MCF 10A (cell line): ENCODE data around the gene CRTC1. TPM values are rescaled to one million over a fixed set of nuclear protein-coding genes. Genes with fewer than 3 reads are reported as not detected.

ENCODE experiments used
- BruUV-seq: library from RNA; stranded (reverse); fragments of 400-500 nt; replicated peaks from 2 replicates; lab custom pipeline; 2021; lab: Mats Ljungman, UMichigan
- CTCF ChIA-PET: fragments of 300-600 bp; sonication (Branson Sonifier 250); formaldehyde crosslinking; extraction: SDS; loops from one replicate; lab custom pipeline; 2021; ENCODE audit warnings: antibody characterized with exemption, inconsistent platforms; lab: Yijun Ruan, JAX
- POLR2A ChIA-PET: fragments of 300-600, 350-650 bp; sonication (Branson Sonifier 250); formaldehyde crosslinking; extraction: SDS; loops from one replicate; lab custom pipeline; 2020; ENCODE audit warnings: antibody characterized with exemption, inconsistent platforms; lab: Yijun Ruan, JAX
- DNase-seq: peaks from one replicate; pipeline ENCODE4 v3.0.0-alpha.2; 2018; ENCODE audit not compliant: unreplicated experiment
- H3K27ac Mint-ChIP-seq: one replicate; pipeline ENCODE4 v1.8.0; 2022; ENCODE audit warnings: mild to moderate bottlenecking, low read depth, mixed read lengths; ENCODE audit not compliant: unreplicated experiment
- H3K27me3 Mint-ChIP-seq: one replicate; pipeline ENCODE4 v1.8.0; 2022; ENCODE audit warnings: mixed read lengths; ENCODE audit not compliant: insufficient read depth, unreplicated experiment
- H3K36me3 Mint-ChIP-seq: one replicate; pipeline ENCODE4 v1.8.0; 2022; ENCODE audit warnings: mild to moderate bottlenecking, moderate library complexity, mixed read lengths; ENCODE audit not compliant: insufficient read depth, unreplicated experiment
- H3K4me1 Mint-ChIP-seq: one replicate; pipeline ENCODE4 v1.8.0; 2022; ENCODE audit warnings: mixed read lengths; ENCODE audit not compliant: insufficient read depth, unreplicated experiment
- H3K4me3 Mint-ChIP-seq: one replicate; pipeline ENCODE4 v1.8.0; 2022; ENCODE audit warnings: mild to moderate bottlenecking, moderate library complexity, mixed read lengths; ENCODE audit not compliant: unreplicated experiment
- H3K9me3 Mint-ChIP-seq: one replicate; pipeline ENCODE4 v1.8.0; 2022; ENCODE audit warnings: mixed read lengths; ENCODE audit not compliant: unreplicated experiment
- CTCF ChIP-seq: fragments of 200-600 bp; IDR thresholded peaks from one replicate; pipeline ENCODE4 v1.8.0; 2022; ENCODE audit warnings: antibody characterized with exemption, mild to moderate bottlenecking; ENCODE audit not compliant: unreplicated experiment
- intact Hi-C: fragments of 100-400 bp; cut with micrococcal nuclease; formaldehyde crosslinking; loops from 2 replicates; pipeline ENCODE4 v1.14.1; 2022
- total RNA-seq: library from RNA; stranded (reverse); gene quantifications from 2 replicates; pipeline ENCODE4 v1.2.3, GENCODE V29; 2022

Gene CRTC1
- total RNA-seq, 1 experiment from 2014 or later, result 11.1 TPM

- H3K27ac Mint-ChIP-seq, result no peak overlapping the region
- H3K4me3 Mint-ChIP-seq, result no peak overlapping the region
- BruUV-seq, result no TSS peak
- DNase-seq, result no peak
- CTCF ChIA-PET, result interaction anchor here (0.7 to 2.5 kb wide), 2 partner anchors 83 to 696 kb away, joined by 3 to 9 read pairs; partner anchors contain the start of gene REX1BD
- intact Hi-C loops, result loop anchor here (10.0 kb wide), 1 partner anchor 197 kb away; no protein-coding TSS in a partner anchor
- H3K36me3 Mint-ChIP-seq, result peaks cover 18% of the 10 kb centered on the region
- H3K4me1 Mint-ChIP-seq, result peaks cover under 1% of the 10 kb centered on the region
- POLR2A ChIA-PET, result no interaction called here
- H3K9me3 Mint-ChIP-seq, result no peaks in the 10 kb centered on the region
- TF ChIP-seq CTCF, result no peak
- no peaks in the 10 kb centered on the region for H3K27me3 Mint-ChIP-seq
These were observed 11.4 kb upstream of the CRTC1 start for GRCh38 chr19:18672044-18672451.

GRCh38 chr19:18672606-18673337 is 10.7 kb upstream of the CRTC1 start:
- ChIA-PET CTCF (interaction anchor here (0.6 to 2.5 kb wide), 4 partner anchors 23 to 1239 kb away, joined by 3 to 9 read pairs (median 4); partner anchors contain the start of gene REX1BD), POLR2A (interaction anchor here (0.6 kb wide), 1 partner anchor 207 kb away, joined by 4 read pairs; no protein-coding TSS in a partner anchor)
- peaks cover 5% of the 10 kb centered on the region for H3K4me1 Mint-ChIP-seq
- intact Hi-C loops, result loop anchor here (10.0 kb wide), 1 partner anchor 198 kb away; no protein-coding TSS in a partner anchor
- BruUV-seq, result no TSS peak
- H3K4me3 Mint-ChIP-seq, result no peak overlapping the region
- H3K27me3 Mint-ChIP-seq, result no peaks in the 10 kb centered on the region
- peak; percentile 26 for DNase-seq
- H3K9me3 Mint-ChIP-seq, result no peaks in the 10 kb centered on the region
- H3K27ac Mint-ChIP-seq, result no peak overlapping the region
- peak; percentile 23 for TF ChIP-seq CTCF
- H3K36me3 Mint-ChIP-seq, result peaks cover 18% of the 10 kb centered on the region

GRCh38 chr19:18674616-18675015 is 8.9 kb upstream of the CRTC1 start:
- TF ChIP-seq CTCF, result no peak
- no peaks in the 10 kb centered on the region for H3K27me3 Mint-ChIP-seq
- peaks cover 12% of the 10 kb centered on the region for H3K4me1 Mint-ChIP-seq
- intact Hi-C loops, result loop anchor here (5.0 to 10.0 kb wide), 3 partner anchors 37 to 200 kb away; partner anchors contain the start of genes KLHL26 and REX1BD
- H3K27ac Mint-ChIP-seq, result no peak overlapping the region
- H3K9me3 Mint-ChIP-seq, result no peaks in the 10 kb centered on the region
- H3K36me3 Mint-ChIP-seq, result peaks cover 20% of the 10 kb centered on the region
- no peak overlapping the region for H3K4me3 Mint-ChIP-seq
- POLR2A ChIA-PET, result no interaction called here
- DNase-seq, result no peak
- BruUV-seq, result no TSS peak
- CTCF ChIA-PET, result interaction anchor here (0.6 to 0.8 kb wide), 3 partner anchors 82 to 183 kb away, joined by 3 to 6 read pairs (median 3); no protein-coding TSS in a partner anchor

- ChIA-PET CTCF (interaction anchor here (0.6 to 2.2 kb wide), 6 partner anchors 83 to 180 kb away, joined by 3 to 18 read pairs (median 6); no protein-coding TSS in a partner anchor), POLR2A (no interaction called here)
- H3K9me3 Mint-ChIP-seq, result no peaks in the 10 kb centered on the region
- no peaks in the 10 kb centered on the region for H3K27me3 Mint-ChIP-seq
- H3K27ac Mint-ChIP-seq, result no peak overlapping the region
- no peak overlapping the region for H3K4me3 Mint-ChIP-seq
- TF ChIP-seq CTCF, result peak; percentile 35
- intact Hi-C loops, result loop anchor here (5.0 to 10.0 kb wide), 3 partner anchors 38 to 201 kb away; partner anchors contain the start of genes KLHL26 and REX1BD
- H3K4me1 Mint-ChIP-seq, result peaks cover 12% of the 10 kb centered on the region
- BruUV-seq, result no TSS peak
- H3K36me3 Mint-ChIP-seq, result peaks cover 10% of the 10 kb centered on the region
- peak; percentile 44 for DNase-seq
These were observed 7.7 kb upstream of the CRTC1 start for GRCh38 chr19:18675779-18676178.
